Adrenal gland (tissue), 5 donors: Measurements from ENCODE around the gene CYYR1.

Experiments used
- POLR2A ChIP-seq, 2 donors: fragments of 450-650 bp; IDR thresholded peaks; one replicate each; pipeline ENCODE4 v1.6.1; 2017; ENCODE audit warnings: antibody characterized with exemption in 2 of 2, mild to moderate bottlenecking in 2 of 2, moderate library complexity in 1 of 2
- TF ChIP-seq, protein P1 (sequence below), 6 experiments: fragments of 450-650 bp in 4 of 6; fragments of 200-600 bp in 2 of 6; sonication (generic) in 1 of 6; IDR thresholded peaks; 1 replicate in 5 of 6; 2 replicates in 1 of 6; pipeline versions ENCODE4 v1.5.1 to v1.8.0; 2016 to 2021; ENCODE audit warnings: antibody characterized with exemption in 6 of 6, mild to moderate bottlenecking in 2 of 6, moderate library complexity in 1 of 6
- donor health status: DM: no; HTN: no; CAD: no.

DNA sequence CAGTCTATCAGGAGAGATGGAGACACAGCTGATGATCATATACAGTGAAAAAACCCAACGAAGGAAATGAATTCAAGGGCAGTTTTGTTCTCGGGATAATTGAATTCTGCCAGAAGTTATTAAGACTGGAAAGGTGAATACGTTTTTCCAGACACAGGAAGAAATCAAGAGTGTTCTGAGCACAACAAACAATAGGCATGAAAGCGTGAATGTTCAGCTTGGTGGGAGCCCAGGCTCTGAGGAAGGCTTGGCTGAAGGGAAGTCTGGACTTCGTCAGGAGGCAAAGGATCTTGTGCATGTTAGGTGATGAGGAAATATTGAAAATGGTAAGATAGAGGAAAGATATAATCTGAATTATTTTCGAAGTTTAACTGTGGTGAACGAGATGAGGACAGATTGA is 50.4 kb downstream of the CYYR1 start:
- TF ChIP-seq, protein P1, sequence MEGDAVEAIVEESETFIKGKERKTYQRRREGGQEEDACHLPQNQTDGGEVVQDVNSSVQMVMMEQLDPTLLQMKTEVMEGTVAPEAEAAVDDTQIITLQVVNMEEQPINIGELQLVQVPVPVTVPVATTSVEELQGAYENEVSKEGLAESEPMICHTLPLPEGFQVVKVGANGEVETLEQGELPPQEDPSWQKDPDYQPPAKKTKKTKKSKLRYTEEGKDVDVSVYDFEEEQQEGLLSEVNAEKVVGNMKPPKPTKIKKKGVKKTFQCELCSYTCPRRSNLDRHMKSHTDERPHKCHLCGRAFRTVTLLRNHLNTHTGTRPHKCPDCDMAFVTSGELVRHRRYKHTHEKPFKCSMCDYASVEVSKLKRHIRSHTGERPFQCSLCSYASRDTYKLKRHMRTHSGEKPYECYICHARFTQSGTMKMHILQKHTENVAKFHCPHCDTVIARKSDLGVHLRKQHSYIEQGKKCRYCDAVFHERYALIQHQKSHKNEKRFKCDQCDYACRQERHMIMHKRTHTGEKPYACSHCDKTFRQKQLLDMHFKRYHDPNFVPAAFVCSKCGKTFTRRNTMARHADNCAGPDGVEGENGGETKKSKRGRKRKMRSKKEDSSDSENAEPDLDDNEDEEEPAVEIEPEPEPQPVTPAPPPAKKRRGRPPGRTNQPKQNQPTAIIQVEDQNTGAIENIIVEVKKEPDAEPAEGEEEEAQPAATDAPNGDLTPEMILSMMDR (IDR thresholded peaks at IDR 0.05): no peak
- TF ChIP-seq POLR2A (IDR thresholded peaks at IDR 0.05): no peak
